NCI-H460 (cell line): Measurements from ENCODE around the gene SLC15A5. TPM values are rescaled to one million over a fixed set of nuclear protein-coding genes. Genes with fewer than 3 reads are reported as not detected.
A peak's percentile ranks its signal among the peaks of the same experiment; 100 is the strongest.

Experiments
- DNase-seq: peaks from one replicate; pipeline ENCODE4 v3.0.0-alpha.2; 2016; ENCODE audit warnings: low read depth; ENCODE audit errors: extremely low read depth
- polyA plus RNA-seq: library from polyadenylated mRNA; depleted of rRNA; stranded (reverse); fragments of >200 nt; gene quantifications from 2 replicates; pipeline ENCODE4 v1.2.3, GENCODE V29; 2014; cell fraction: nucleus; rRNA removed
- total RNA-seq: library from RNA; depleted of rRNA; stranded (reverse); fragments of >200 nt; shearing (Covaris generic); gene quantifications from 2 replicates; pipeline ENCODE4 v1.2.3, GENCODE V29; 2014; rRNA removed

The SLC15A5 gene, protein sequence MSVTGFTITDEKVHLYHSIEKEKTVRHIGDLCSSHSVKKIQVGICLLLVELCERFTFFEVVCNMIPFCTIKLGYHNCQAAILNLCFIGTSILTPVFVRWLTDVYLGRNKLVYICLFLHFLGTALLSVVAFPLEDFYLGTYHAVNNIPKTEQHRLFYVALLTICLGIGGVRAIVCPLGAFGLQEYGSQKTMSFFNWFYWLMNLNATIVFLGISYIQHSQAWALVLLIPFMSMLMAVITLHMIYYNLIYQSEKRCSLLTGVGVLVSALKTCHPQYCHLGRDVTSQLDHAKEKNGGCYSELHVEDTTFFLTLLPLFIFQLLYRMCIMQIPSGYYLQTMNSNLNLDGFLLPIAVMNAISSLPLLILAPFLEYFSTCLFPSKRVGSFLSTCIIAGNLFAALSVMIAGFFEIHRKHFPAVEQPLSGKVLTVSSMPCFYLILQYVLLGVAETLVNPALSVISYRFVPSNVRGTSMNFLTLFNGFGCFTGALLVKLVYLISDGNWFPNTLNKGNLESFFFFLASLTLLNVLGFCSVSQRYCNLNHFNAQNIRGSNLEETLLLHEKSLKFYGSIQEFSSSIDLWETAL
- total RNA-seq, result 1.3 and 1.6 TPM in 2 replicates
- 0.39 and 0.93 TPM in 2 replicates for polyA plus RNA-seq

GRCh38 chr12:16277585-16277984, at the start of gene SLC15A5:
TSS of gene SLC15A5 (minus strand) at chr12:16277685. CDS start at chr12:16277685, 0 bp downstream.
- DNase-seq, result peak; percentile 88

DNA sequence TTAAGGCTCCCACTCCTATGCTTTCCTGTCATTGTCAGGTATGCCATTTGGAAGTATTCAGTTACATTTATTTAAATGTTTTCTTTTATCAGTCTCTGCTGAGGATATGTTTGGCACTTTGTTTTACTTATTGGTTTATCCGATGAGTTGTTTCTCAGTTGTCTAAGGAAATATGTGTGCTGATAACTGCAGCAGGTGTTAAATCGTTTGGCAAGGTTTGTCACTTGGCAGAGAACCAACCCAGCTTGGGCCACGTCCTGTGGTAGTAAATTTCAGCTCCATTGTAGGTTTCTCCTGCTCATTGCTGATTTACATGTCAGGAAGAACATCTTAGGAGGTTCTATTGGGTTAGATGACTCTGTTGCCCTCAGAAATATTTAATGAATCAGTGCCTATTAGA, 47.9 kb upstream of the SLC15A5 start:
- no peak for DNase-seq

DNA sequence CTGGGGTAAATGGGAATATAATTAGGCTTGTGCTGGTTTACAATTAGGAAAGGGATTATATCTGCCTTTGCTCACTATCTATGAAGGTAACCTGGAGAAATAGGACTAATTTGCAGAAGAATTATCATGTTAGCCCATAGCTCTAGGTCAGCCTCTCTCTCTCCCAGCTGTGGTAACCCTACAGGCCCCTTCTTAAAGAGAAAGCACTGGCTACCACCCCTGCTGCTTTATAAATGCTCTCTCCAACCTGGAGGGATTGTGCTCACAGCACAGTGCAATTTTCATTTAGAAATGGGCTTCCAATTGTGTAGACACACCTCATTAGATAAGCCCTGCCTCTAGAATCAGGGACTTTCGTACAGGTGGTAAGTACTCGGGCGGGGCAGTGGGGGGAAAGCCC, 47.3 kb upstream of the SLC15A5 start:
- no peak for DNase-seq

DNA sequence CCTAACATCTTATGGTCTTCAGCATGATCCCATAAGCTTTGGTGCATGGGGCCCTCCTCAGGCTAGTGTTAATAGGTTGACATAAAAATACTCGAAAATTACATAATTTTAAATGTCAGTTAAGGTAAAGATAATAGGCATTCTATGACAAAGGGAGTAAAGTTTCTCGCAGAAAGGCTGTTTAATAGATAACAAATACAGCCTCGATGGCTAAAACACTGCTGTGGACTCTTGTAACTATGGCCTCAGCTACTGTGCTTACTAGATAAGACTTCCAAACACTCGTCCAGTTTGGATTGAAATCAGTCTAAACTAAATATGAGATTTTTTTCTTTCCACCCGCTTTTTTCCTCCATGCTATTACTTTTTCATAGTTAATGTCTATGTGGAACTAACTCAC, 46.8 kb upstream of the SLC15A5 start:
- no peak for DNase-seq

DNA sequence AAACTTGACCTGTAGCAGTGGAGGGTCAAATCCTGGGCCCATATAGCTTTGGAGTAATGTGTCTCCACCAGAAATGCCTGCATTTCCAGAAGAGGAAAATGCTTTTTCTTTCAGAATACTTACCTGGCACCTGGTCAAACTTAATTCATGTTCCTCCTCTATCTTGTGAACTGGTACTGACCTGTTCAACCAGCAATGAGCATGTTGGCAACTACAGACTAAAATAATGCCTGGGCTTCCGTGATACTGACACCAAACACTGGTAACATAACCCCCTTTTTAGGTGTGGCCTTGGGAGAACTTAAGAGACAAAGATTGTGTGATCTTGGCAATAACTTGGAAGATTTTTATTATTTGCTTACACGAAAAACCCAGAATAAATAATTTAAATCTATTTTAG, 46.2 kb upstream of the SLC15A5 start:
- no peak for DNase-seq

DNA sequence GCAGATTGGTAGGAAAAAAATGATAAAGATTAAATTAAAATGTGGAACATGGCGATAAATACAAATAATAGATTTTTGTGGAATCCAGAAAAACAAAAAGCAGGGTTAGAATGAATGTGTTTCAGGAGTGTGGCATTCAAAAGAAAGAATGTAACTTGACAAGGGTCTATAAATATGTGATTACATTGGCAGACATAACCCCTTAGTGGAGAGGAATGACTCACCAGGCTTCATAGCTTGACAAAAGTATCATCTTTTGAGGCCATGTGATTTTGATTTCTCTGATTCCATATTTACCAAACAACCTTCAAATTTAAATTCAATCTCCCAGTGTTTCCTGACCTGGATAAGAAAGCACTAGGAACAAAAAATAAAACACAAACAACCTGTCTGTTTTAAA, 45.5 kb upstream of the SLC15A5 start:
- DNase-seq, result no peak

GRCh38 chr12:16310934-16311333, 33.4 kb upstream of the SLC15A5 start:
- DNase-seq, result no peak

DNA sequence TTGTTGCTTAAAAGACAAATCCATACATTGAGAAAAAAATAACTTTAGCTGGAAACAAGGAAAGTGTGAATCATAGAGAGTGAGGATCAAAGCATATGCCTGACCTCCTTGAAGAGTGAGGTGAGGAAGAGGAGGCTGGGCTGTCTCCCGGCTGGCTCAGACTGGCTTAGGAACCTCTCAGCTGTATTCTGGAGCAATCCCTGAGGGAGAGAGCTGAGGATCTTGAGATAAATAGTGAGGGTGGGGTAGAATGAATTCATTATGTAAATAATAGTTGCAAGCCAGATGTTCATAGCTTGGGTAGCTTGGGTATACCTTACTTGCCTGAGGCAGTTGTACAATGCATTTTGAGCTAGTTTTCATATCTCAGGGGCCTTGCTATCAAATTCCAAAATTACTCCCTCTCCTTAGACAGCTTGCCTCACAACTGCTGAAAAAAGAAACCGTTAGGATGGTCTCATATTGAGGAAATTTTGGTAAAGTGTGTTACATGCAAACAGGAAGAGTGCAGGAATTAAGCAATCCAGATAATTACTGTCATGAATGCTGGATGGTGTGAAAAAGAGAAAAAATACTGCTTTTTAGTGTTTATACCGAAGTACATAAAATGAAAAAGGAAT, 30.5 kb upstream of the SLC15A5 start:
- no peak for DNase-seq

GRCh38 chr12:16303939-16304338, 26.5 kb upstream of the SLC15A5 start:
- DNase-seq, result no peak

DNA sequence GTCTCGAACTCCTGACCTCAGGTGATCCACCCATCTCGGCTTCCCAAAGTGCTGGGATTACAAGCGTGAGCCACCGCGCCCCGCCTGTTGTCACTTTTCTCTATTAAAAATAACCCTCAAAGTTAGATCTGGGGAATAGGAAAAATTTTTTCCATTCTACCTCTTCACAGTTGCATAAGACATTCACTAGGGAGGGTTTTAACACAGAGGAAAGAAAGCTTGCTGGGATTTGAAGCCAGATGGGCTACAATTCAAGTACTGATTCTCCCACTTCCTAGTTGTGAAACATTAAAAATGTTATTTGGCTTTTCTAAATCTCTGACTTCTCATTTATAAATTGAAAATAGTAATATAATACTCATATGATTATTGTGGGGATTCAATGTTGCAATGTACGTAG, 23.3 kb upstream of the SLC15A5 start:
- DNase-seq, result no peak

DNA sequence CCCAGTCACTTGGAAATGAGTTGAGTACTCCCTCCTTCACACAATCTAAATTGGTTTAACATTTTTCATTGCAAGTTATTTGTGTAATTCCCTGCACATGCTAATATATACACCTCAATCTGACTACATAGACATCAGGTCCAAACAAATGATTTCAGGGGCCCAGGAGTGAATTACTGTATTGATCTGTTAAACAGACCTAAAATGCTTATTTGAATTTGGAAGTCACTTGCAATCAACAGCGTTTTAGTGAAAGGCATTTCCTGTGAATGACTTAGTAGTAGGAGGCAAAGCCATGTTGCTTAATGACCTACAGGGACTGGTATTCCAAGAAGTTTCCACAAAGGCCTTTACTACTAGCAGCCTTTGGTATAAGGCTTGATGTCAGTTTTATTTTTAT, 22.6 kb upstream of the SLC15A5 start:
- no peak for DNase-seq

- DNase-seq, result no peak
These were observed 21.9 kb upstream of the SLC15A5 start for GRCh38 chr12:16299403-16299802.

DNA sequence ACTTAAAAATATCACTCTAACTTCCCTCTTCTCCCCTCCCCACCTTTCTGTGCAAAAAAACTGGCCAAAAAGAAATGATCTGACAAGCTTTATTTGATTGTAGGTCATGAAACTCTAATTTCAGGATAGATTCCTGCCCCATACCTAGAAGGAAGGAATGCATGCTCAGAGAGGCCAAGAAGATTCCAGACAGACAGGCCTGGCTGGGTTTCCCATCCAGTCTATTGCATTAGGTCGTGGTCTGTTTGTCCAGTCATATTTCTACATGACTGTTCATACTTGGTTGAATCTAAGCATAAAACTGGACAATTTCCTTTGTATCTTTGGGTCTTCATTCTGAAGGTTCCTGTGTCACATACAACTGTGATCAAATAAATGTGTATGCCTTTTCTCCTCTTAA, 20.0 kb upstream of the SLC15A5 start:
- no peak for DNase-seq

- DNase-seq, result no peak
These were observed 17.0 kb upstream of the SLC15A5 start for GRCh38 chr12:16294376-16294956.

DNA sequence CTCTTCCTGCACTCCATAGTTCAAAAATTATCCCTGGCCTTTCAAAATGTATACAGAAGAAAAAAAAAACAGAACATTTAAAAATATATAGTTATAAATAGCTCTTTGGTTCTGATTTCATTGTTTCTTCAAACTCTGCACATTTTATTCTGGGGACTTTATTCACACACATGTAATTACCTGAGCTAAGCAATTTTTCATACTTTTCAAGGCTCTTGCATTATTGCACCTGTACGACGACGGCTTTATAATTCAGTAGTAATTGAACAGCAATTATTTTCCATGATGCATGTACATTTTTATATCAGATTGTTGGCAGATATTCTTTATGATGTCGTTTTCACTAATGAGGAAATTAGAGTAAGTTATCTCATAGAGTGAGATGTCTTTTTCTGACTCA, 13.5 kb upstream of the SLC15A5 start:
- DNase-seq, result no peak

- DNase-seq, result no peak
These were observed 8.1 kb upstream of the SLC15A5 start for GRCh38 chr12:16285586-16285985.

GRCh38 chr12:16282978-16283377, 5.5 kb upstream of the SLC15A5 start:
- DNase-seq, result no peak

GRCh38 chr12:16282081-16282480, 4.6 kb upstream of the SLC15A5 start:
- DNase-seq, result no peak

GRCh38 chr12:16281157-16281556, 3.7 kb upstream of the SLC15A5 start:
- DNase-seq, result peak; percentile 95

GRCh38 chr12:16272222-16272621, 5.3 kb downstream of the SLC15A5 start:
- DNase-seq, result no peak

- no peak for DNase-seq
These were observed 6.4 kb downstream of the SLC15A5 start for GRCh38 chr12:16271062-16271461.
